Adrenal gland (tissue), 5 donors: ENCODE measurements around the gene GSK3B.

Experiments
- POLR2A ChIP-seq, 2 donors: fragments of 450-650 bp; IDR thresholded peaks; one replicate each; pipeline ENCODE4 v1.6.1; 2017; ENCODE audit warnings: antibody characterized with exemption in 2 of 2, mild to moderate bottlenecking in 2 of 2, moderate library complexity in 1 of 2
- TF ChIP-seq, protein P1 (sequence below), 6 experiments: fragments of 450-650 bp in 4 of 6; fragments of 200-600 bp in 2 of 6; sonication (generic) in 1 of 6; IDR thresholded peaks; 1 replicate in 5 of 6; 2 replicates in 1 of 6; pipeline versions ENCODE4 v1.5.1 to v1.8.0; 2016 to 2021; ENCODE audit warnings: antibody characterized with exemption in 6 of 6, mild to moderate bottlenecking in 2 of 6, moderate library complexity in 1 of 6
- donor health status: DM: no; HTN: no; CAD: no.

DNA sequence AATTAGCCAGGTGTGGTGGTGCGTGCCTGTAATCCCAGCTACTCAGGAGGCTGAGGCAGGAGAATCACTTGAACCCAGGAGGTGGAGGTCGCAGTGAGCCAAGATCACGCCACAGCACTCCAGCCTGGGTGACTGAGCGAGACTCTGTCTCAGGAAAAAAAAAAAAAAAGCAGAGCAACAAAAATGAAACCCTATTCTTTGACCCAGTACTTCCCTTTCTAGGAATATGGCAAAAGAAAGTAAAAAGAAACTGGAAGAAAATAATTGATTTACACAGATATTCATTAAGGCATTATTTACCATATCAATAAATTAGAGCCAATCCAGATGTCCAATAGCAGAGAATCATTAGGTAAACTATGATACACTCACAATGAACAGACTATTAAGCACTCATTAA is 67.0 kb downstream of the GSK3B start:
- TF ChIP-seq, protein P1, sequence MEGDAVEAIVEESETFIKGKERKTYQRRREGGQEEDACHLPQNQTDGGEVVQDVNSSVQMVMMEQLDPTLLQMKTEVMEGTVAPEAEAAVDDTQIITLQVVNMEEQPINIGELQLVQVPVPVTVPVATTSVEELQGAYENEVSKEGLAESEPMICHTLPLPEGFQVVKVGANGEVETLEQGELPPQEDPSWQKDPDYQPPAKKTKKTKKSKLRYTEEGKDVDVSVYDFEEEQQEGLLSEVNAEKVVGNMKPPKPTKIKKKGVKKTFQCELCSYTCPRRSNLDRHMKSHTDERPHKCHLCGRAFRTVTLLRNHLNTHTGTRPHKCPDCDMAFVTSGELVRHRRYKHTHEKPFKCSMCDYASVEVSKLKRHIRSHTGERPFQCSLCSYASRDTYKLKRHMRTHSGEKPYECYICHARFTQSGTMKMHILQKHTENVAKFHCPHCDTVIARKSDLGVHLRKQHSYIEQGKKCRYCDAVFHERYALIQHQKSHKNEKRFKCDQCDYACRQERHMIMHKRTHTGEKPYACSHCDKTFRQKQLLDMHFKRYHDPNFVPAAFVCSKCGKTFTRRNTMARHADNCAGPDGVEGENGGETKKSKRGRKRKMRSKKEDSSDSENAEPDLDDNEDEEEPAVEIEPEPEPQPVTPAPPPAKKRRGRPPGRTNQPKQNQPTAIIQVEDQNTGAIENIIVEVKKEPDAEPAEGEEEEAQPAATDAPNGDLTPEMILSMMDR (IDR thresholded peaks at IDR 0.05): no peak
- TF ChIP-seq POLR2A (IDR thresholded peaks at IDR 0.05): no peak
